Measurements from ENCODE around the gene IFITM1. TPM values are rescaled to one million over a fixed set of nuclear protein-coding genes. Genes with fewer than 3 reads are reported as not detected.
"Not testable (repeated sequence)": the region's sequence is repeated elsewhere in the genome, so short reads cannot be mapped to it uniquely, and the experiment has no call there.

IFITM1 gene
- total RNA-seq, 1 donor from 2014 or later: 128 TPM

DNA sequence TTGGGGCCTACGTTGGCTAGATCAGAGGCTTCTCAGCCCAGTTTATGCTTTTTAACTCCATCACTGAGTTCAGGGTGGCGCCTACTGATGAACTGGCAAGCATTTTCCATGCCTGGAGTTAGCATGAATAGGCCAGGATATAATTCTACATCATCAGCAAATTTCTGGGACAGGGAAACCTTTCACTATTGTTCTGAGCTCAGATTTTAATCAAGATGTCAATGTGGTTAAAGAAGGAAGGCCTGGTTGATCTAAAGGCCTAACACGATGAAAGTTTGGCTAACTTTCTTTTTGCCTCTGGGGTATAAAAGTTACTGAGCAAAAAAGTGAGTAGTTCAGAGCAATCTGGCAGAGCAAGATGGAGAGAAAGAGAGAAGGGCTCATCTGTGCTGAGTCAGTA lies 28.5 kb downstream of the IFITM1 start:
- TF ChIP-seq CTCF (IDR thresholded peaks at IDR 0.05; ENCODE audit: unreplicated experiment): no peak
- Mint-ChIP-seq H3K27ac (peak overlapping the region; percentile 22), H3K36me3 (no peaks in the 10 kb centered on the region), H3K4me3 (no peak overlapping the region), H3K27me3 (ENCODE audit: low read depth) (peaks cover 1% of the 10 kb centered on the region), H3K4me1 (peaks cover 3% of the 10 kb centered on the region), H3K9me3 (no peaks in the 10 kb centered on the region)
- no peak for DNase-seq (ENCODE audit: low spot score in 2 of 2, unreplicated experiment in 2 of 2)

DNA sequence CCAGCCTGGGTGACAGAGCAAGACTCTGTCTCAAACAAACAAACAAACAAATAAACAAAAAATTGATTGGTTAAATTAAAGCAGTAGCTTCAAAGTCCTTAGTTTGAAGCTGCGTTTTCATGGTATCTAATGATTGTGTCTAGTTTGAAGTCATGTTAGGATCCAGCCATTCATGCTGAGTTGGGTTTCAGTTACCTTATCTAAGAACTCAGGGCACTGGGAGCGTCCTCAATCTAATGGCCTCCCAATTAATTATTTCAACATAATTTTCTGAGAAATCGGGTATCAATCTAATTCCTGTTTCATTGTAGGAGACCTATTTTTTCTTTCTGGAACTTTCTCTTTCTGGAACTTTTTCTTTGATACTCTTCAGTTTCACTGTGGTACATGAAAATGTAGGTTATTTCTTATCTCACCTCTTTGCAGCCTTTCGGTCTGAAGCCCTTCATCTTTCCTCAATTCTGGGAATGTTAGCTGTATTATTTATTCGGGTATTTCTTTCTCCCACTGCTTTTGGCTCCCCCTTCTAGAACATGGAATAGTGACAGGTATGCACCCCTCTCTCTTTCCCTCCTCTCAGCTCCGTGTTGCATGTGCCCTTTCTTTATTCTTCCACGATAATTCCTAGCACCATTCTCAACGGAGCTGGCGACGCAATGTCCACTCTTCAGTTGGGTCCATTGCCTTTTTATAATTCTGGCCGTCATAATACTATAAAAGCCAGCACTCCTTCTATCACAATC lies 31.2 kb downstream of the IFITM1 start:
- no peak overlapping the region for H3K4me3 Mint-ChIP-seq
- peaks cover 3% of the 10 kb centered on the region for H3K4me1 Mint-ChIP-seq
- H3K9me3 Mint-ChIP-seq: no peaks in the 10 kb centered on the region
- TF ChIP-seq CTCF (IDR thresholded peaks at IDR 0.05; ENCODE audit: unreplicated experiment): no peak
- H3K27ac Mint-ChIP-seq: no peak overlapping the region
- DNase-seq (ENCODE audit: low spot score in 2 of 2, unreplicated experiment in 2 of 2): no peak
- no peaks in the 10 kb centered on the region for H3K36me3 Mint-ChIP-seq
- peaks cover 1% of the 10 kb centered on the region for H3K27me3 Mint-ChIP-seq (ENCODE audit: low read depth)

DNA sequence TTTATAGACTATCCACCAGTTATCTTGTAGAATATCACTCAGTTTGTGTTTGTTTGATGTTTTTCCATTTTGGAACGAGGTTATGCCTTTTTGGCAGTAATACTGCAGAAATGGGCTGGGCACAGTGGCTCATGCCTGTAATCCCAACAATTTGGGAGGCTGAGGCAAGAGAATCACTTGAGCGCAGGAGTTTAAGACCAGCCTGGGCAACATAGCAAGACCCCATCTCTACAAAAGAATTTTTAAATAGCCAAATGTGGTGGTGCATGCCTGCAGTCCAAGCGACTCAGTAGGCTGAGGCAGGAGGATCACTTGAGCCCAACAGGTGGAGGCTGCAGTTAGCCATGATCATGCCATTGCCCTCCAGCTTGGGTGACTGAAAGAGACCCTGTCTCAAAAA lies 32.7 kb downstream of the IFITM1 start:
- H3K9me3 Mint-ChIP-seq: no peaks in the 10 kb centered on the region
- no peak overlapping the region for H3K4me3 Mint-ChIP-seq
- no peaks in the 10 kb centered on the region for H3K27me3 Mint-ChIP-seq (ENCODE audit: low read depth)
- peaks cover 17% of the 10 kb centered on the region for H3K4me1 Mint-ChIP-seq
- TF ChIP-seq CTCF (IDR thresholded peaks at IDR 0.05; ENCODE audit: unreplicated experiment): no peak
- H3K27ac Mint-ChIP-seq: no peak overlapping the region
- DNase-seq (ENCODE audit: low spot score in 2 of 2, unreplicated experiment in 2 of 2): no peak
- no peaks in the 10 kb centered on the region for H3K36me3 Mint-ChIP-seq

GRCh38 chr11:349270-349954 lies 35.6 kb downstream of the IFITM1 start:
- H3K4me3 Mint-ChIP-seq; H3K36me3 Mint-ChIP-seq; DNase-seq (ENCODE audit: low spot score in 2 of 2, unreplicated experiment in 2 of 2); H3K27me3 Mint-ChIP-seq (ENCODE audit: low read depth); H3K27ac Mint-ChIP-seq; H3K9me3 Mint-ChIP-seq: not testable (repeated sequence)
- peaks cover 36% of the 10 kb centered on the region for H3K4me1 Mint-ChIP-seq

DNA sequence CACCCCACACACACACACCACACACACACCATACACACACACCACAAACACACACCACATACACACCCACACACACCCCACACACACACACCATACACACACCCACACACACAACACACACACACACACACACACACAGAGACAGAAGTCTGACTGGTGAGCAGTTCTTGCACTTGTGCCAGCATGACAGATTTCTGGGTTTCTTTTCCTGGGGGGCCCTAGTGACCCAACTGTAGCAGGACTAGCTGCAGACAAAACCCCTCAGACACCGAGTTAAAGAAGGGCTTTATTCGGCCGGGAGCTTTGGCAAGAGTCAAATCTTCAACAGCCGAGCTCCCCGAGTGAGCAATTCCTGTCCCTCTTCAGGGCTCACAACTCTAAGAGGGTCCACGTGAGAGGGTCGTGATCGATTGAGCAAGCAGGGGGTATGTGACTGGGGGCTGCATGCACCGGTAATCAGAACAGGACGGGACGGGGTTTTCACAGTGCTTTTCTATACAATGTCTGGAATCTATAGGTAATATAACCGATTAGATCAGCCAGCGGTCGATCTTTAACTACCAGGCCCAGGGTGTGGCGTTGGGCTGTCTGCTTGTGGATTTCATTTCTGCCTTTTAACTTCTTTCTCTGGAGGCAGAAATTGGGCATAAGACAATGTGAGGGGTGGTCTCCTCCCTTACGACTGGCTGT lies 36.3 kb downstream of the IFITM1 start:
- peaks cover 41% of the 10 kb centered on the region for H3K4me1 Mint-ChIP-seq

GRCh38 chr11:350723-351255 lies 36.9 kb downstream of the IFITM1 start:
- Mint-ChIP-seq H3K27ac (peak overlapping the region; percentile 86), H3K9me3 (no peaks in the 10 kb centered on the region), H3K4me1 (peaks cover 45% of the 10 kb centered on the region), H3K36me3 (no peaks in the 10 kb centered on the region), H3K4me3 (no peak overlapping the region), H3K27me3 (ENCODE audit: low read depth) (no peaks in the 10 kb centered on the region)
- no peak for DNase-seq (ENCODE audit: low spot score in 2 of 2, unreplicated experiment in 2 of 2)
- no peak for TF ChIP-seq CTCF (IDR thresholded peaks at IDR 0.05; ENCODE audit: unreplicated experiment)

More for the DNA sequence above, 36.3 kb downstream of the IFITM1 start:
- DNase-seq (ENCODE audit: low spot score in 2 of 2, unreplicated experiment in 2 of 2); H3K9me3 Mint-ChIP-seq; H3K36me3 Mint-ChIP-seq; H3K27me3 Mint-ChIP-seq (ENCODE audit: low read depth); H3K4me3 Mint-ChIP-seq: not testable (repeated sequence)
- H3K27ac Mint-ChIP-seq: peak overlapping the region; percentile 86
